Liver (tissue), 9 donors: ENCODE results near the gene NAGLU. TPM values are rescaled to one million over a fixed set of nuclear protein-coding genes. Genes with fewer than 3 reads are reported as not detected.

Experiments
- DNase-seq: peaks from one replicate; pipeline ENCODE4 v3.0.0-alpha.2; 2017; ENCODE audit warnings: low spot score
- H3K27ac ChIP-seq, 2 donors: one replicate each; pipeline ENCODE4 v1.7.0; 2013; ENCODE audit warnings: inconsistent platforms in 2 of 2, low read length in 2 of 2, control low read depth in 1 of 2, low read depth in 1 of 2, mild to moderate bottlenecking in 1 of 2
- H3K27me3 ChIP-seq, 4 donors: one replicate each; pipeline versions ENCODE4 v1.6.1 to v1.7.0; 2013; ENCODE audit warnings: low read length in 3 of 4, inconsistent platforms in 1 of 4, mild to moderate bottlenecking in 1 of 4, moderate library complexity in 1 of 4; ENCODE audit not compliant: control insufficient read depth in 4 of 4, insufficient read depth in 4 of 4
- H3K36me3 ChIP-seq, 4 donors: one replicate each; pipeline versions ENCODE4 v1.6.1 to v1.7.0; 2013; ENCODE audit warnings: low read length in 3 of 4, mild to moderate bottlenecking in 3 of 4, low read depth in 1 of 4, moderate library complexity in 1 of 4; ENCODE audit not compliant: control insufficient read depth in 4 of 4, insufficient read depth in 3 of 4
- H3K4me1 ChIP-seq, 4 donors: one replicate each; pipeline versions ENCODE4 v1.6.1 to v1.7.0; 2013; ENCODE audit warnings: low read length in 3 of 4, mild to moderate bottlenecking in 3 of 4, moderate library complexity in 1 of 4; ENCODE audit not compliant: control insufficient read depth in 4 of 4, insufficient read depth in 4 of 4
- H3K4me3 ChIP-seq, 3 donors: one replicate each; pipeline versions ENCODE4 v1.6.1 to v1.7.0; 2013; ENCODE audit warnings: low read length in 3 of 3, control low read depth in 1 of 3, low read depth in 1 of 3, mild to moderate bottlenecking in 1 of 3
- H3K9ac ChIP-seq, 2 donors: one replicate each; pipeline ENCODE4 v1.7.0; 2013; ENCODE audit warnings: low read length in 2 of 2, mild to moderate bottlenecking in 2 of 2, moderate library complexity in 2 of 2, control low read depth in 1 of 2, low read depth in 1 of 2
- H3K9me3 ChIP-seq, 4 donors: one replicate each; pipeline versions ENCODE4 v1.6.1 to v1.7.0; 2013; ENCODE audit warnings: low read length in 3 of 4; ENCODE audit not compliant: control insufficient read depth in 4 of 4
- ATF3 ChIP-seq: IDR thresholded peaks from 2 replicates; pipeline ENCODE4 v1.6.1; 2016; ENCODE audit warnings: antibody characterized with exemption
- CTCF ChIP-seq: fragments of 150-350 bp; IDR thresholded peaks from 2 replicates; pipeline ENCODE4 v1.5.1; 2017; ENCODE audit warnings: improper control_type of control experiment, low read depth, low read length; ENCODE audit not compliant: missing input control
- EGR1 ChIP-seq, 2 donors: IDR thresholded peaks; 2 replicates each; pipeline ENCODE4 v1.6.1; 2016 to 2018; ENCODE audit warnings: antibody characterized with exemption in 2 of 2, low read depth in 2 of 2
- FOXA1 ChIP-seq: IDR thresholded peaks from 2 replicates; pipeline ENCODE4 v1.6.1; 2016; ENCODE audit warnings: antibody characterized with exemption
- FOXA2 ChIP-seq: IDR thresholded peaks from 2 replicates; pipeline ENCODE4 v1.6.1; 2016; ENCODE audit warnings: antibody characterized with exemption
- GABPA ChIP-seq, 2 donors: IDR thresholded peaks in 1 of 2; conservative IDR thresholded peaks in 1 of 2; 2 replicates each; pipeline ENCODE4 v1.6.1; 2016; ENCODE audit warnings: antibody characterized with exemption in 2 of 2, mild to moderate bottlenecking in 1 of 2, moderate library complexity in 1 of 2
- HNF4A ChIP-seq, 2 donors: conservative IDR thresholded peaks; 2 replicates each; pipeline ENCODE4 v1.6.1; 2016; ENCODE audit warnings: antibody characterized with exemption in 2 of 2, mild to moderate bottlenecking in 2 of 2
- HNF4G ChIP-seq: IDR thresholded peaks from 2 replicates; pipeline ENCODE4 v1.6.1; 2016; ENCODE audit warnings: antibody characterized with exemption
- JUND ChIP-seq, 2 donors: IDR thresholded peaks; 2 replicates each; pipeline ENCODE4 v1.6.1; 2016; ENCODE audit warnings: antibody characterized with exemption in 2 of 2
- MAX ChIP-seq: IDR thresholded peaks from 2 replicates; pipeline ENCODE4 v1.6.1; 2016; ENCODE audit warnings: antibody characterized with exemption
- NR2F2 ChIP-seq: IDR thresholded peaks from 2 replicates; pipeline ENCODE4 v1.6.1; 2016; ENCODE audit warnings: antibody characterized with exemption
- RAD21 ChIP-seq, 2 donors: IDR thresholded peaks; 2 replicates each; pipeline ENCODE4 v1.6.1; 2016; ENCODE audit warnings: antibody characterized with exemption in 2 of 2, mild to moderate bottlenecking in 2 of 2
- REST ChIP-seq: IDR thresholded peaks from 2 replicates; pipeline ENCODE4 v1.6.1; 2016; ENCODE audit warnings: antibody characterized with exemption, mild to moderate bottlenecking
- RXRA ChIP-seq, 2 donors: IDR thresholded peaks; 2 replicates each; pipeline ENCODE4 v1.6.1; 2017 to 2018; ENCODE audit warnings: antibody characterized with exemption in 2 of 2, mild to moderate bottlenecking in 1 of 2
- SP1 ChIP-seq: IDR thresholded peaks from 2 replicates; pipeline ENCODE4 v1.6.1; 2018; ENCODE audit warnings: antibody characterized with exemption, mild to moderate bottlenecking
- TAF1 ChIP-seq: conservative IDR thresholded peaks from 2 replicates; pipeline ENCODE4 v1.6.1; 2016; ENCODE audit warnings: antibody characterized with exemption, mild to moderate bottlenecking
- YY1 ChIP-seq: IDR thresholded peaks from 2 replicates; pipeline ENCODE4 v1.6.1; 2016; ENCODE audit warnings: antibody characterized with exemption, mild to moderate bottlenecking
- ZBTB33 ChIP-seq: IDR thresholded peaks from 2 replicates; pipeline ENCODE4 v1.6.1; 2016; ENCODE audit warnings: antibody characterized with exemption
- WGBS: extraction: QIAGEN DNeasy Blood & Tissue Kit; methylation state at CpG from one replicate; pipeline ENCODE4 v1.1.7; 2013; 5-methylcytosine and 5-hydroxymethylcytosine counted together
- polyA plus RNA-seq, 2 donors: library from polyadenylated mRNA; stranded (reverse) in 1 of 2; unstranded in 1 of 2; fragments of 200-250 nt in 1 of 2; fragments of >200 nt in 1 of 2; fragmentation: Nextera tagmentation in 1 of 2; extraction: Ambion mirVana in 1 of 2; gene quantifications; one replicate each; pipeline versions ENCODE4 v1.2.1 to v1.2.3, GENCODE V29; 2013 to 2015
- total RNA-seq, 2 donors: library from RNA; depleted of rRNA; stranded (reverse); fragments of >200 nt; gene quantifications; one replicate each; pipeline ENCODE4 v1.2.3, GENCODE V29; 2014
- donor health status: healthy.
- donor health status: healthy.
- donor health status: healthy.
- donor health status: healthy.
- donor health status: healthy.

Gene NAGLU
- total and polyA plus RNA-seq, 4 donors = 15.5 to 41.2 (median 28.9) TPM

GRCh38 chr17:42590886-42591285, 54.8 kb downstream of the NAGLU start:
- 81% methylated on average over 2 of the region's 2 CpGs for WGBS
- DNase-seq = no peak
- H3K27me3 ChIP-seq = no peaks in the 10 kb centered on the region
- TF ChIP-seq NR2F2 = no peak
- TF ChIP-seq YY1 = no peak
- TF ChIP-seq MAX = no peak
- no peak for TF ChIP-seq TAF1
- no peak for TF ChIP-seq ZBTB33
- TF ChIP-seq FOXA1 = no peak
- TF ChIP-seq CTCF = no peak
- no peak for TF ChIP-seq RAD21 (IDR thresholded peaks at IDR 0.05)
- no peak for TF ChIP-seq EGR1 (IDR thresholded peaks at IDR 0.05; ENCODE audit: low read depth in 2 of 2)
- no peak for TF ChIP-seq REST
- no peak for TF ChIP-seq SP1
- TF ChIP-seq JUND (IDR thresholded peaks at IDR 0.05) = no peak
- no peak for TF ChIP-seq FOXA2
- TF ChIP-seq HNF4A (conservative IDR thresholded peaks at IDR 0.05) = no peak
- no peak for TF ChIP-seq RXRA (IDR thresholded peaks at IDR 0.05)
- no peak for TF ChIP-seq HNF4G
- no peak for TF ChIP-seq GABPA (IDR thresholded peaks at IDR 0.05 in 1 of 2, conservative IDR thresholded peaks at IDR 0.05 in 1 of 2)
- no peak for TF ChIP-seq ATF3
- H3K9ac ChIP-seq = no peak overlapping the region
- peaks cover 10 to 36% (median 26%) of the 10 kb centered on the region in 4 donors for H3K36me3 ChIP-seq
- H3K4me3 ChIP-seq = no peak overlapping the region
- H3K27ac ChIP-seq = no peak overlapping the region
- H3K4me1 ChIP-seq = no peaks in the 10 kb centered on the region
- no peaks in the 10 kb centered on the region for H3K9me3 ChIP-seq

- H3K36me3 ChIP-seq = peaks cover 10 to 31% (median 21%) of the 10 kb centered on the region in 4 donors
- no peak overlapping the region for H3K27ac ChIP-seq
- 97% methylated on average over 9 of the region's 9 CpGs for WGBS
- DNase-seq = no peak
- no peak overlapping the region for H3K9ac ChIP-seq
- no peaks in the 10 kb centered on the region for H3K9me3 ChIP-seq
- H3K4me1 ChIP-seq = no peaks in the 10 kb centered on the region
- no peak overlapping the region for H3K4me3 ChIP-seq
- H3K27me3 ChIP-seq = no peaks in the 10 kb centered on the region
- no peak for TF ChIP-seq YY1
- TF ChIP-seq HNF4G = no peak
- no peak for TF ChIP-seq FOXA2
- TF ChIP-seq ATF3 = no peak
- TF ChIP-seq MAX = no peak
- TF ChIP-seq GABPA (IDR thresholded peaks at IDR 0.05 in 1 of 2, conservative IDR thresholded peaks at IDR 0.05 in 1 of 2) = no peak
- TF ChIP-seq RAD21 (IDR thresholded peaks at IDR 0.05) = no peak
- TF ChIP-seq FOXA1 = no peak
- no peak for TF ChIP-seq REST
- TF ChIP-seq ZBTB33 = no peak
Observed at GRCh38 chr17:42591411-42591810, 55.4 kb downstream of the NAGLU start.
